ENCODE measurements around the gene NDUFS3. TPM values are rescaled to one million over a fixed set of nuclear protein-coding genes. Genes with fewer than 3 reads are reported as not detected.

Gene NDUFS3
- total RNA-seq, 2 donors from 2014 or later: 90.6 to 92.4 TPM

DNA sequence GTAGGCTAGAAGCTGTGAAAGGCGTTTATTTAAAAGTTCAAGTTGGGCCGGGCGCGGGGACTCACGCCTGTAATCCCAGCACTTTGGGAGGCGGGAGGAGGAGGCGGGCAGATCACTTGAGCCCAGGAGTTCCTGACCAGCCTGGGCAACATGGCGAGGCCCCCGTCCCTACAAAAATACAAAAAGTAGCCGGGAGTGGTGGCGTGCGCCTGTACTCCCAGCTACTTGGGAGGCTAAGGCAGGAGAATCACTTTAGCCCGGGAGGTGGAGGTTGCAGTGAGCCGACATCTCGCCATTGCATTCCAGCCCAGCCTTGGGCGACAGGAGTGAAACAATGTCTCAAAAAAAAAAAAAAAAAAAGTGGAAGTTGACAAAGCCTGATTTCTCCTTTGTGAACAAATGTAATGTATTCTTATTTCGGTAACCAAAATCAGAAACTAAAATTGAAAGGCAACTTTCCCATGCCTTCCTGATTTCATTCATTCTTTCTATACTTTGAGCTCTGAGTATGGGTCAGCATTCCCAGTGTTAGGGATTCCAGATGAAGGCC lies 12.7 kb upstream of the NDUFS3 start:
- DNase-seq: no peak
- Mint-ChIP-seq H3K4me3 (peak overlapping the region; percentile 84), H3K27ac (no peak overlapping the region), H3K36me3 (ENCODE audit: low read depth) (no peaks in the 10 kb centered on the region), H3K27me3 (no peaks in the 10 kb centered on the region), H3K4me1 (peaks cover 12% of the 10 kb centered on the region)
- no peaks in the 10 kb centered on the region for H3K9me3 ChIP-seq (ENCODE audit: control insufficient read depth, low read length, poor library complexity, severe bottlenecking)
- no peak for ATAC-seq

DNA sequence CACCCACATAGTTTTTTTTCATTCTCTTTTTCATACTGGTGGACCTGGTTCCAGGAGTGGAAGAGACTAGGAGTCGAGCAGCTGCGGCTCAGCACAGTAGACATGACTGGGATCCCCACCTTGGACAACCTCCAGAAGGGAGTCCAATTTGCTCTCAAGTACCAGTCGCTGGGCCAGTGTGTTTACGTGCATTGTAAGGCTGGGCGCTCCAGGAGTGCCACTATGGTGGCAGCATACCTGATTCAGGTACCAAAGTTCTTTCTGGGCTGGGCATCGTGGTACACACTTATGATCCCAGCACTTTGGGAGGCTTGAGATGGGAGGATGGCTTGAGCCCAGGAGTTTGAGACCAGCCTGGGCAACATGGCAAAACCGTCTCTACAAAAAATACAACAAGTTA lies 9.2 kb upstream of the NDUFS3 start:
- ATAC-seq (no peak), DNase-seq (no peak)
- Mint-ChIP-seq H3K27ac (peak overlapping the region; percentile 67), H3K27me3 (no peaks in the 10 kb centered on the region), H3K4me1 (peaks cover 20% of the 10 kb centered on the region), H3K4me3 (no peak overlapping the region), H3K36me3 (ENCODE audit: low read depth) (no peaks in the 10 kb centered on the region)
- no peaks in the 10 kb centered on the region for H3K9me3 ChIP-seq (ENCODE audit: control insufficient read depth, low read length, poor library complexity, severe bottlenecking)

DNA sequence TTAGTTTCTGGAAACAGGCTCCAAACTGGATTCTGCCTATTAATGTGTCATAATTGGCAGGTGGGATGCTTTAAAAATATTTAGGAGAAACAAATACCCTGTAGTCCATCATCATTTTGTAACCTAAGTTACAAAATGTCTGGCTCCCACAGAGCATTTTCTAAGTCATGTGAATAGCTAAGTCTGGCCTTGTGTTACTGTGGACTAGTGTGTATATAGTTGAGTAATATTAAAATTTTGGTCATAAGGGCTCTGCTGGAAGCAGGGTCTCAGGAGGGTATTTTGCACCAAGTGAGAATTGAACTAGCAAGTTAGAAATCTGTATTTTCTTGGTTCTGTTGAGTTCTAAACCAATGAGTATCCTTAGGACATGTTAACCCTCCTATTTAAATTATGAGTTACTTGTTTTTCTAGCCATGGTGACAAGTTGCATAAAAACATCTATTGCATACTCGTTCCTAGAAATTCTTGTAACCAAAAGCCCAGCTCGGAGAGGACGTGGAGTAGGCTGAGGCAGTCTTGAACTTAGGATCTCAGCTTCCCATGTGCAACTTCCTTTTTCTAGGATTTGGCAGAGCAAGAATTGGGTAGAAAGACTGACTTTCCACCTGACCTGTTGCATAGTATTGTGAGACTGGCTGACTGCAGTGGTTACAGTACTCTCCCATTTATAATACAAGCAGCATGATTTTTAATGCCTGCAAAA lies 8.1 kb upstream of the NDUFS3 start:
- no peak overlapping the region for H3K4me3 Mint-ChIP-seq
- no peaks in the 10 kb centered on the region for H3K36me3 Mint-ChIP-seq (ENCODE audit: low read depth)
- H3K27ac Mint-ChIP-seq: peak overlapping the region; percentile 67
- no peaks in the 10 kb centered on the region for H3K27me3 Mint-ChIP-seq
- H3K4me1 Mint-ChIP-seq: peaks cover 17% of the 10 kb centered on the region
- ATAC-seq (no peak), DNase-seq (no peak)
- no peaks in the 10 kb centered on the region for H3K9me3 ChIP-seq (ENCODE audit: control insufficient read depth, low read length, poor library complexity, severe bottlenecking)

- no peak overlapping the region for H3K4me3 Mint-ChIP-seq
- DNase-seq: no peak
- peaks cover 14% of the 10 kb centered on the region for H3K4me1 Mint-ChIP-seq
- no peak overlapping the region for H3K27ac Mint-ChIP-seq
- no peak for ATAC-seq
- H3K9me3 ChIP-seq (ENCODE audit: control insufficient read depth, low read length, poor library complexity, severe bottlenecking): no peaks in the 10 kb centered on the region
- peaks cover 2% of the 10 kb centered on the region for H3K36me3 Mint-ChIP-seq (ENCODE audit: low read depth)
- H3K27me3 Mint-ChIP-seq: no peaks in the 10 kb centered on the region
Observed at GRCh38 chr11:47571357-47571729, 7.5 kb upstream of the NDUFS3 start.

DNA sequence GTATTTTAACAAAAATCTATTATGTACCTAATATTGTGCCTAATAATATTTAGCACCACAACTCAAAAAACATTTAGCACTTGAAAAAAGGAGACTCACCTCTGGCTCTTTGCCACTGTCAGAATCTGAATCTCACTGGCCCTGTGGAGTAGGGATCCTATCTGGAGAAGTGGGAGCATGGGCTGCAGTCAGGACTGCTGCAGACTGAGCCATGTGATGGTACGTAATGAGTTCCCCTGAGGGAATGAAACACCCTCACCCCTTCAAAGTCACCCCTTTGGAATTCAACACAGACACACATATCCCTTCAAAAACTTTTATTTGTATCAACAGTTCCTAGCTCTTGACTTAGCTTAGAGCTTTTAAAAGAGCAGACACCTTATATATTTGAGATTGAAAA lies 7.0 kb upstream of the NDUFS3 start:
- H3K4me1 Mint-ChIP-seq: peaks cover 10% of the 10 kb centered on the region
- no peak overlapping the region for H3K4me3 Mint-ChIP-seq
- H3K36me3 Mint-ChIP-seq (ENCODE audit: low read depth): peaks cover 2% of the 10 kb centered on the region
- H3K27ac Mint-ChIP-seq: no peak overlapping the region
- DNase-seq (no peak), ATAC-seq (no peak)
- H3K9me3 ChIP-seq (ENCODE audit: control insufficient read depth, low read length, poor library complexity, severe bottlenecking): no peaks in the 10 kb centered on the region
- no peaks in the 10 kb centered on the region for H3K27me3 Mint-ChIP-seq

GRCh38 chr11:47572715-47573255 lies 6.1 kb upstream of the NDUFS3 start:
- no peak overlapping the region for H3K4me3 Mint-ChIP-seq
- H3K4me1 Mint-ChIP-seq: peaks cover 16% of the 10 kb centered on the region
- no peak overlapping the region for H3K27ac Mint-ChIP-seq
- DNase-seq (no peak), ATAC-seq (no peak)
- no peaks in the 10 kb centered on the region for H3K9me3 ChIP-seq (ENCODE audit: control insufficient read depth, low read length, poor library complexity, severe bottlenecking)
- no peaks in the 10 kb centered on the region for H3K27me3 Mint-ChIP-seq
- peaks cover 2% of the 10 kb centered on the region for H3K36me3 Mint-ChIP-seq (ENCODE audit: low read depth)

GRCh38 chr11:47573321-47573720 lies 5.6 kb upstream of the NDUFS3 start:
- ATAC-seq (no peak), DNase-seq (no peak)
- peaks cover 2% of the 10 kb centered on the region for H3K36me3 Mint-ChIP-seq (ENCODE audit: low read depth)
- H3K4me1 Mint-ChIP-seq: peaks cover 17% of the 10 kb centered on the region
- H3K27me3 Mint-ChIP-seq: no peaks in the 10 kb centered on the region
- no peaks in the 10 kb centered on the region for H3K9me3 ChIP-seq (ENCODE audit: control insufficient read depth, low read length, poor library complexity, severe bottlenecking)
- H3K27ac Mint-ChIP-seq: no peak overlapping the region
- no peak overlapping the region for H3K4me3 Mint-ChIP-seq

DNA sequence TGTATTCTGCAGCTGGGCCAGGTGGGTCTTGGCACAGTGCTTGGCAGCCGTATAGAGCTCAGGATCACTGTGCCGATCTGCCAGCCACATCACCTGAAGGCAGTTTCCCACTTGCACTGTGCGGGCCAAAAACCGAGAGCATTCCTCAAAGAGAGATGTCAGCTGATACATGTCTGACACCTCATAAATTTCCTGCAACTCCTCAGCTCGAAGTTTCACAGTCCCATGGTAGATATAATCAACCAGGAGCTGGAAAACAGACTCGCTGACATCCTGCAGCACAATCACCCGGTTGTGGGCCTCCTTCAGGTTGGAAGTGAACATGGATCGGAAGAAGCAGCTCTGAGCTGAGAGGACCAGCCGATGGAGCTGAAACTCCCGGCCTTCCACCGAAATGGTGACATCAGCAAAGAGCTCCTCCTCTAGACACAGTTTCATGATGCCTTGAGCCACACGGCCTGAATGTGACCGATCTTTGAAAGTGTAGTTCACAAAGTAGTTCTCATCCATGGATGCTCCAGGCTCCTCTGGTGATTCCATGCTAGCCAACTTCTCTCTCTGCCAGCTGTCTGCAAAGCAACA lies 1.3 kb upstream of the NDUFS3 start:
- no peak for ATAC-seq
- Mint-ChIP-seq H3K27me3 (no peaks in the 10 kb centered on the region), H3K4me1 (peaks cover 28% of the 10 kb centered on the region), H3K36me3 (ENCODE audit: low read depth) (peaks cover 5% of the 10 kb centered on the region), H3K27ac (peak overlapping the region; percentile 97), H3K4me3 (peak overlapping the region; percentile 98)
- no peak for DNase-seq
- H3K9me3 ChIP-seq (ENCODE audit: control insufficient read depth, low read length, poor library complexity, severe bottlenecking): no peaks in the 10 kb centered on the region

- ATAC-seq (no peak), DNase-seq (no peak)
- Mint-ChIP-seq H3K36me3 (ENCODE audit: low read depth) (peaks cover 12% of the 10 kb centered on the region), H3K27me3 (no peaks in the 10 kb centered on the region), H3K27ac (peak overlapping the region; percentile 75), H3K4me3 (no peak overlapping the region), H3K4me1 (peaks cover 16% of the 10 kb centered on the region)
- H3K9me3 ChIP-seq (ENCODE audit: control insufficient read depth, low read length, poor library complexity, severe bottlenecking): no peaks in the 10 kb centered on the region
Observed at GRCh38 chr11:47583844-47584243, 5.0 kb downstream of the NDUFS3 start.

GRCh38 chr11:47586098-47586855 lies 7.4 kb downstream of the NDUFS3 start, which contains the start of gene FAM180B:
TSS of gene FAM180B (plus strand) at chr11:47586678. CDS start at chr11:47586769, 91 bp downstream.
- no peaks in the 10 kb centered on the region for H3K27me3 Mint-ChIP-seq
- H3K4me1 Mint-ChIP-seq: peaks cover 6% of the 10 kb centered on the region
- no peak within 1 kb of the TSS for H3K4me3 Mint-ChIP-seq
- peaks cover 10% of the 10 kb centered on the region for H3K36me3 Mint-ChIP-seq (ENCODE audit: low read depth)
- peak within 1 kb of the TSS; percentile 47 for H3K27ac Mint-ChIP-seq
- no peaks in the 10 kb centered on the region for H3K9me3 ChIP-seq (ENCODE audit: control insufficient read depth, low read length, poor library complexity, severe bottlenecking)
- DNase-seq (no peak), ATAC-seq (no peak)

- ATAC-seq: no peak
- H3K27me3 Mint-ChIP-seq: no peaks in the 10 kb centered on the region
Observed at GRCh38 chr11:47587039-47587716, 8.3 kb downstream of the NDUFS3 start.

GRCh38 chr11:47587723-47588326 lies 9.0 kb downstream of the NDUFS3 start:
- Mint-ChIP-seq H3K27ac (no peak overlapping the region), H3K36me3 (ENCODE audit: low read depth) (peaks cover 10% of the 10 kb centered on the region), H3K4me1 (peaks cover 6% of the 10 kb centered on the region), H3K27me3 (peaks cover 6% of the 10 kb centered on the region), H3K4me3 (peak overlapping the region; percentile 36)
- no peaks in the 10 kb centered on the region for H3K9me3 ChIP-seq (ENCODE audit: control insufficient read depth, low read length, poor library complexity, severe bottlenecking)
- ATAC-seq (peak; percentile 23), DNase-seq (no peak)

More at GRCh38 chr11:47587039-47587716, 8.3 kb downstream of the NDUFS3 start:
- peaks cover 6% of the 10 kb centered on the region for H3K4me1 Mint-ChIP-seq
- H3K36me3 Mint-ChIP-seq (ENCODE audit: low read depth): peaks cover 10% of the 10 kb centered on the region
- no peak overlapping the region for H3K27ac Mint-ChIP-seq
- H3K4me3 Mint-ChIP-seq: no peak overlapping the region
- no peaks in the 10 kb centered on the region for H3K9me3 ChIP-seq (ENCODE audit: control insufficient read depth, low read length, poor library complexity, severe bottlenecking)
- no peak for DNase-seq
